Upper lobe of right lung (tissue), 1 donor: ENCODE measurements around the gene PARD3B. TPM values are rescaled to one million over a fixed set of nuclear protein-coding genes. Genes with fewer than 3 reads are reported as not detected.

Experiments used
- ATAC-seq: fragments of 200-7000 bp; cut with Tn5 transposase; one replicate; pipeline ENCODE4 v1.9.1; 2020; ENCODE audit warnings: mild to moderate bottlenecking, moderate library complexity
- DNase-seq: peaks from one replicate; pipeline ENCODE4 v3.0.0-alpha.2; 2020
- H3K27ac ChIP-seq: fragments of 200-600 bp; one replicate; pipeline ENCODE4 v1.8.0; 2022
- H3K27me3 ChIP-seq: fragments of 200-600 bp; one replicate; pipeline ENCODE4 v1.8.0; 2022; ENCODE audit warnings: mild to moderate bottlenecking
- H3K36me3 ChIP-seq: fragments of 200-600 bp; one replicate; pipeline ENCODE4 v1.8.0; 2022
- H3K4me1 ChIP-seq: fragments of 200-600 bp; one replicate; pipeline ENCODE4 v1.8.0; 2022
- H3K4me3 ChIP-seq: fragments of 200-600 bp; one replicate; pipeline ENCODE4 v1.8.0; 2022; ENCODE audit warnings: mild to moderate bottlenecking
- H3K9me3 ChIP-seq: fragments of 200-600 bp; one replicate; pipeline ENCODE4 v1.8.0; 2022
- CTCF ChIP-seq: fragments of 200-600 bp; IDR thresholded peaks from one replicate; pipeline ENCODE4 v1.8.0; 2022; ENCODE audit warnings: antibody characterized with exemption
- intact Hi-C: fragments of 100-400 bp; cut with DNase I; formaldehyde crosslinking; loops from one replicate; pipeline ENCODE4 v1.11.0; 2022
- total RNA-seq: library from RNA; stranded (reverse); fragmentation: NEBNext Ultra II Directional; extraction: Animal tissue kit (Norgen Biotek cat#: 25700); gene quantifications from one replicate; pipeline ENCODE4 v1.2.1, GENCODE V29; 2021
- donor health status: DM: no; HTN: yes; CAD: no; lungs with severe emphysema.

PARD3B gene
- total RNA-seq, 1 donor from 2014 or later, result 32.5 TPM

GRCh38 chr2:205041472-205042130 is 496.3 kb downstream of the PARD3B start:
- H3K9me3 ChIP-seq, result no peaks in the 10 kb centered on the region
- TF ChIP-seq CTCF, result no peak
- intact Hi-C loops, result no loop called here
- H3K27ac ChIP-seq, result no peak overlapping the region
- no peaks in the 10 kb centered on the region for H3K36me3 ChIP-seq
- no peak for ATAC-seq
- no peaks in the 10 kb centered on the region for H3K27me3 ChIP-seq
- H3K4me1 ChIP-seq, result no peaks in the 10 kb centered on the region
- no peak for DNase-seq
- H3K4me3 ChIP-seq, result no peak overlapping the region

DNA sequence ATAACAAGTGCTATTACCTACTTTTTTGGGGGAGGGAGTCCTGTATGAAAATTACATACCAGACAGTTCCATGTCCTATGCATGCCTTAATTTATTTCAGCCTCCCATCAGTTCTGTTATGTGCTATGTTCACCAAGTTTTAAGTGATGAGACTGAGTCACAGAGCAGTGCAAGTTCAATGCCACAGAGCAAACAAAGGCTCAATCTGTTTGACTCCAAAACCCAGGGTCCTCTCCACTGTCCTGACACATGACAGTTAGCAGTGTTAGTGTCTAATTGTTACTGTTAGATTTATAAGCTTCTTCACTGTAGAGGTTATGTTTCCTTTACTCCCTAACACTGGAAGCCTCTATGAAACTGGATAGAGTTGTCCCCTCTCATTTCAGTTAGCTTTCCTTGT is 498.0 kb downstream of the PARD3B start:
- Histone ChIP-seq H3K36me3 (no peaks in the 10 kb centered on the region), H3K9me3 (no peaks in the 10 kb centered on the region), H3K27me3 (no peaks in the 10 kb centered on the region), H3K27ac (no peak overlapping the region), H3K4me1 (no peaks in the 10 kb centered on the region), H3K4me3 (no peak overlapping the region)
- TF ChIP-seq CTCF, result no peak
- no peak for ATAC-seq
- no peak for DNase-seq
- intact Hi-C loops, result no loop called here

DNA sequence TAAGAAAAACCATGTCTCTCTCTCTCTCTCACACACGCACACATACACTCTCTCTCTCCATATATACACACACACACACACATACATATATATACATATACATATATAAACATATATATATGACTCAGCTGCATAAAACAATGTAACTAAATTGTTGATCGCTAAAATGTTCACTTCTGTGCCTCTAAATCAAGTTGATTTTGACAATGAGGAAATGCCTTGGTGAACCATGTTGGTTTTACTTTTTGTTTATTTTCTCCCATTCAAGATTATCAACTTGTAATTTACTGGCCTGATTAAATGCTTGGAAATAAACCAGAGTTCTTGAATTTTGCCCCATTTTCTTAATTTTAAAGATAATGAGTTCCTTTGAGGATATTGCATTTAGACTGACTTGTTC is 500.4 kb downstream of the PARD3B start:
- Histone ChIP-seq H3K27me3 (no peaks in the 10 kb centered on the region), H3K4me1 (no peaks in the 10 kb centered on the region), H3K36me3 (no peaks in the 10 kb centered on the region), H3K27ac (no peak overlapping the region), H3K9me3 (no peaks in the 10 kb centered on the region), H3K4me3 (no peak overlapping the region)
- TF ChIP-seq CTCF, result no peak
- no peak for ATAC-seq
- DNase-seq, result no peak
- intact Hi-C loops, result no loop called here

DNA sequence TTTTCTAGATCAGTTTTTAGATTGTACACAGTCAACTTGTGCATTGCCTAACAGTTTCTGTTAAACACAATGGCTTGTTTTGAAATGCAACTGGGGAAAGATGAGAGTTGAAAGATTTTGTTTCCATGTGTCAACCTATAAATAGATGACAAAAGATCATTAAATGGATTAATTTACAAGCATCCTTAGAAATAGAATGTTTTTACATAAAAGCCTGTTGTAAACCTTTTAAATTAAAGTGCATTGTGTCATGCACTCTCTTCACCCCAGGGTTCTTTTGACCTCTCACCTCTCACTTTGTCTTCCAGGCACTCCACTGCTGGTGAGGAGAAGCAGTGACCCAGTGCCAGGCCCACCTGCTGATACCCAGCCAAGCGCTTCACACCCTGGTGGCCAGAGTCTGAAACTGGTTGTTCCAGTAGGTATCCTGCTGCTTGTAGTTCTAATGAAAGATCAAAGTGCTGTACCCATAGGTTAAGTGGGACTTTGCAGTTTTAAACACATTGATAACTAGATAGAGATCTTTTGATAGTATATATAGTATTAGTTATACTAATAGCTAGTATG is 502.1 kb downstream of the PARD3B start:
- ATAC-seq (no peak), DNase-seq (no peak)
- Histone ChIP-seq H3K9me3 (no peaks in the 10 kb centered on the region), H3K4me1 (no peaks in the 10 kb centered on the region), H3K36me3 (no peaks in the 10 kb centered on the region), H3K27ac (no peak overlapping the region), H3K27me3 (no peaks in the 10 kb centered on the region), H3K4me3 (no peak overlapping the region)
- no peak for TF ChIP-seq CTCF
- intact Hi-C loops, result no loop called here

GRCh38 chr2:205051417-205051816 is 506.1 kb downstream of the PARD3B start:
- no peaks in the 10 kb centered on the region for H3K4me1 ChIP-seq
- H3K36me3 ChIP-seq, result no peaks in the 10 kb centered on the region
- no peaks in the 10 kb centered on the region for H3K27me3 ChIP-seq
- ATAC-seq (no peak), DNase-seq (no peak)
- peak; percentile 20 for TF ChIP-seq CTCF
- no peak overlapping the region for H3K4me3 ChIP-seq
- H3K9me3 ChIP-seq, result no peaks in the 10 kb centered on the region
- intact Hi-C loops, result no loop called here
- H3K27ac ChIP-seq, result no peak overlapping the region
